WTC11 (cell line): Measurements from ENCODE around the gene SIGLEC5. TPM values are rescaled to one million over a fixed set of nuclear protein-coding genes. Genes with fewer than 3 reads are reported as not detected.

Source experiments
- ATAC-seq: fragments of 200-7000 bp; cut with Tn5 transposase; 2 replicates; pipeline ENCODE4 v1.10.0; 2021; ENCODE audit warnings: mild to moderate bottlenecking, moderate library complexity
- CTCF ChIA-PET: fragments of 300-600 bp; sonication (Branson Sonifier 250); formaldehyde crosslinking; loops from one replicate; lab custom pipeline; 2021; ENCODE audit warnings: antibody characterized with exemption; lab: Charles Lee
- POLR2A ChIA-PET: fragments of 350-600 bp; sonication (Branson Sonifier 250); formaldehyde crosslinking; loops from one replicate; lab custom pipeline; 2021; ENCODE audit warnings: antibody characterized with exemption; lab: Charles Lee
- DNase-seq: peaks from one replicate; pipeline ENCODE4 v3.0.0; 2021; ENCODE audit warnings: low spot score
- H3K27ac Mint-ChIP-seq: 2 replicates; pipeline ENCODE4 v1.8.0; 2021; ENCODE audit warnings: mixed read lengths
- H3K27me3 Mint-ChIP-seq: 2 replicates; pipeline ENCODE4 v1.8.0; 2021; ENCODE audit warnings: low read depth, mild to moderate bottlenecking, moderate library complexity, mixed read lengths
- H3K36me3 Mint-ChIP-seq: 2 replicates; pipeline ENCODE4 v1.8.0; 2021; ENCODE audit warnings: mixed read lengths
- H3K4me1 Mint-ChIP-seq: 2 replicates; pipeline ENCODE4 v1.8.0; 2022; ENCODE audit warnings: mixed read lengths
- H3K4me3 Mint-ChIP-seq: 2 replicates; pipeline ENCODE4 v1.8.0; 2021; ENCODE audit warnings: mild to moderate bottlenecking, moderate library complexity, mixed read lengths
- H3K9me3 Mint-ChIP-seq: 2 replicates; pipeline ENCODE4 v1.8.0; 2021; ENCODE audit warnings: mixed read lengths
- CBFB ChIP-seq: sonication (generic); formaldehyde crosslinking; IDR thresholded peaks from 2 replicates; pipeline ENCODE4 v1.8.1; 2022; ENCODE audit warnings: mild to moderate bottlenecking, low read depth, missing genetic modification reagents
- ESRRA ChIP-seq: sonication (generic); formaldehyde crosslinking; IDR thresholded peaks from 2 replicates; pipeline ENCODE4 v1.8.1; 2022; ENCODE audit warnings: mild to moderate bottlenecking, missing genetic modification reagents, borderline replicate concordance
- ETV6 ChIP-seq: sonication (generic); formaldehyde crosslinking; IDR thresholded peaks from 2 replicates; pipeline ENCODE4 v1.8.1; 2022; ENCODE audit warnings: mild to moderate bottlenecking, missing genetic modification reagents
- GABPB1 ChIP-seq: sonication (generic); formaldehyde crosslinking; IDR thresholded peaks from 2 replicates; pipeline ENCODE4 v1.8.1; 2023; ENCODE audit warnings: mild to moderate bottlenecking, missing genetic modification reagents
- JAZF1 ChIP-seq: fragments of 250-450 bp; sonication (Bioruptor Pico); IDR thresholded peaks from 2 replicates; pipeline ENCODE4 v1.9.0; 2021; ENCODE audit warnings: moderate library complexity, mild to moderate bottlenecking, inconsistent platforms
- KAT7 ChIP-seq: sonication (generic); formaldehyde crosslinking; IDR thresholded peaks from 2 replicates; pipeline ENCODE4 v1.8.1; 2023; ENCODE audit warnings: missing genetic modification reagents, mild to moderate bottlenecking, borderline replicate concordance
- MYBL2 ChIP-seq: sonication (generic); formaldehyde crosslinking; IDR thresholded peaks from 2 replicates; pipeline ENCODE4 v1.8.1; 2023; ENCODE audit warnings: mild to moderate bottlenecking, moderate library complexity, missing genetic modification reagents
- NFATC4 ChIP-seq: fragments of 250-450 bp; sonication (Bioruptor Pico); IDR thresholded peaks from 2 replicates; pipeline ENCODE4 v1.9.0; 2021; ENCODE audit warnings: mild to moderate bottlenecking
- NR1H2 ChIP-seq: sonication (generic); formaldehyde crosslinking; IDR thresholded peaks from 2 replicates; pipeline ENCODE4 v1.9.0; 2021; ENCODE audit warnings: mild to moderate bottlenecking, moderate library complexity, missing genetic modification reagents
- NR3C1 ChIP-seq: sonication (generic); formaldehyde crosslinking; conservative IDR thresholded peaks from 2 replicates; pipeline ENCODE4 v1.8.1; 2023; ENCODE audit warnings: low read depth, mild to moderate bottlenecking, missing genetic modification reagents
- SP1 ChIP-seq: sonication (generic); formaldehyde crosslinking; conservative IDR thresholded peaks from 2 replicates; pipeline ENCODE4 v1.8.1; 2022; ENCODE audit warnings: missing genetic modification reagents
- TCF7 ChIP-seq: sonication (generic); formaldehyde crosslinking; IDR thresholded peaks from 2 replicates; pipeline ENCODE4 v1.8.0; 2022; ENCODE audit warnings: mild to moderate bottlenecking, low read depth, missing genetic modification reagents, moderate library complexity
- TP53 ChIP-seq: sonication (generic); formaldehyde crosslinking; IDR thresholded peaks from 2 replicates; pipeline ENCODE4 v1.8.1; 2023; ENCODE audit warnings: mild to moderate bottlenecking, missing genetic modification reagents
- ZNF121 ChIP-seq: sonication (generic); formaldehyde crosslinking; IDR thresholded peaks from 2 replicates; pipeline ENCODE4 v1.8.0; 2023; ENCODE audit warnings: missing genetic modification reagents
- ZNF219 ChIP-seq: sonication (generic); formaldehyde crosslinking; IDR thresholded peaks from 2 replicates; pipeline ENCODE4 v1.8.0; 2023; ENCODE audit warnings: missing genetic modification reagents, mild to moderate bottlenecking, borderline replicate concordance
- ZNF232 ChIP-seq: sonication (generic); formaldehyde crosslinking; IDR thresholded peaks from 2 replicates; pipeline ENCODE4 v1.8.0; 2022; ENCODE audit warnings: mild to moderate bottlenecking, missing genetic modification reagents
- ZNF416 ChIP-seq: fragments of 250-450 bp; sonication (Bioruptor Pico); IDR thresholded peaks from 2 replicates; pipeline ENCODE4 v1.9.0; 2021; ENCODE audit warnings: mild to moderate bottlenecking, inconsistent platforms
- total RNA-seq: library from RNA; stranded (reverse); gene quantifications from 3 replicates; pipeline ENCODE4 v1.2.3, GENCODE V29; 2021
- TF ChIP-seq, protein P1 (sequence below): fragments of 250-450 bp; sonication (Bioruptor Pico); IDR thresholded peaks from 2 replicates; pipeline ENCODE4 v1.9.0; 2021; ENCODE audit warnings: mild to moderate bottlenecking, borderline replicate concordance
- TF ChIP-seq, protein P2 (sequence below): fragments of 250-450 bp; sonication (Bioruptor Pico); IDR thresholded peaks from 2 replicates; pipeline ENCODE4 v1.9.0; 2021; ENCODE audit warnings: mild to moderate bottlenecking
- TF ChIP-seq, protein P3 (sequence below): sonication (generic); formaldehyde crosslinking; IDR thresholded peaks from 2 replicates; pipeline ENCODE4 v1.8.1; 2022; ENCODE audit warnings: mild to moderate bottlenecking, moderate library complexity, missing genetic modification reagents
- TF ChIP-seq, protein P4 (sequence below): sonication (generic); formaldehyde crosslinking; IDR thresholded peaks from 2 replicates; pipeline ENCODE4 v1.8.0; 2023; ENCODE audit warnings: missing genetic modification reagents
- TF ChIP-seq, protein P5 (sequence below): fragments of 250-450 bp; sonication (Bioruptor Pico); IDR thresholded peaks from 2 replicates; pipeline ENCODE4 v1.9.0; 2021; ENCODE audit warnings: mild to moderate bottlenecking
- TF ChIP-seq, protein P6 (sequence below): sonication (generic); formaldehyde crosslinking; IDR thresholded peaks from 2 replicates; pipeline ENCODE4 v1.8.1; 2022; ENCODE audit warnings: low read depth, mild to moderate bottlenecking, moderate library complexity, missing genetic modification reagents, borderline replicate concordance
- TF ChIP-seq, protein P7 (sequence below): sonication (generic); formaldehyde crosslinking; IDR thresholded peaks from 2 replicates; pipeline ENCODE4 v1.8.0; 2022; ENCODE audit warnings: mild to moderate bottlenecking, missing genetic modification reagents

SIGLEC5 gene
- total RNA-seq, 1 experiment from 2014 or later, result 0.15 TPM

DNA sequence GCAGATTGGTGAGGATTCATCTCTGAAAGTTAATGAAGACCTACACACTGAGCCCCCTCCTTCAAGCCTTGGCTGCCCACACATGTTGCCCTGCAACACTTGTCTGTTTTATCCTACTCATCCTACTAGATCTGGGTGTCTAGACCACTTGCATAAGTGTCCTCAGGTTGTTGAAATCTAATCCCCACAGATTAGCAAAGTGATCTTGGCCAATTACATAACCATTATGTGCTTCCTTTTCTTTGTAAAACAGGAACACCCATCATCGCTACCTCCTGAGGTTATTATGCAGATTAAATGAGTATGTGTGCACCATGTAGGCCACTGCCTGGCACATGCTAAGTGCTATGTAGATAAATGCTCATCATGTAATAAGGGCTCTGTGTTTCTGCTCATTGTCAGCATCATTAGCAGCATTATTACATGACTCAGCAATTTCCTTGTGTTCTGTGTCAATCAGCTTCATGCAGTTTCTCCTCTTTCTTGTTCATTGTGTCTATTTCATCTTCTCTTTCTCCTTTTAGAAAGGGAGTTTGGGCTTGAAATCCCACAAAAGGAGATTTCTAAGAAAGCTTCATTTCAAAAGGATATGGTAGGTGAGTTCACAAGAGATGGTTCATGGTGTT is 44.0 kb downstream of the SIGLEC5 start:
- ChIA-PET CTCF (no interaction called here), POLR2A (no interaction called here)
- peaks cover 38% of the 10 kb centered on the region for H3K9me3 Mint-ChIP-seq
- TF ChIP-seq ESRRA (no peak), JAZF1 (CRISPR knock-in tag) (no peak), TP53 (CRISPR knock-in tag) (no peak), KAT7 (CRISPR knock-in tag) (no peak)
- TF ChIP-seq, protein P1, sequence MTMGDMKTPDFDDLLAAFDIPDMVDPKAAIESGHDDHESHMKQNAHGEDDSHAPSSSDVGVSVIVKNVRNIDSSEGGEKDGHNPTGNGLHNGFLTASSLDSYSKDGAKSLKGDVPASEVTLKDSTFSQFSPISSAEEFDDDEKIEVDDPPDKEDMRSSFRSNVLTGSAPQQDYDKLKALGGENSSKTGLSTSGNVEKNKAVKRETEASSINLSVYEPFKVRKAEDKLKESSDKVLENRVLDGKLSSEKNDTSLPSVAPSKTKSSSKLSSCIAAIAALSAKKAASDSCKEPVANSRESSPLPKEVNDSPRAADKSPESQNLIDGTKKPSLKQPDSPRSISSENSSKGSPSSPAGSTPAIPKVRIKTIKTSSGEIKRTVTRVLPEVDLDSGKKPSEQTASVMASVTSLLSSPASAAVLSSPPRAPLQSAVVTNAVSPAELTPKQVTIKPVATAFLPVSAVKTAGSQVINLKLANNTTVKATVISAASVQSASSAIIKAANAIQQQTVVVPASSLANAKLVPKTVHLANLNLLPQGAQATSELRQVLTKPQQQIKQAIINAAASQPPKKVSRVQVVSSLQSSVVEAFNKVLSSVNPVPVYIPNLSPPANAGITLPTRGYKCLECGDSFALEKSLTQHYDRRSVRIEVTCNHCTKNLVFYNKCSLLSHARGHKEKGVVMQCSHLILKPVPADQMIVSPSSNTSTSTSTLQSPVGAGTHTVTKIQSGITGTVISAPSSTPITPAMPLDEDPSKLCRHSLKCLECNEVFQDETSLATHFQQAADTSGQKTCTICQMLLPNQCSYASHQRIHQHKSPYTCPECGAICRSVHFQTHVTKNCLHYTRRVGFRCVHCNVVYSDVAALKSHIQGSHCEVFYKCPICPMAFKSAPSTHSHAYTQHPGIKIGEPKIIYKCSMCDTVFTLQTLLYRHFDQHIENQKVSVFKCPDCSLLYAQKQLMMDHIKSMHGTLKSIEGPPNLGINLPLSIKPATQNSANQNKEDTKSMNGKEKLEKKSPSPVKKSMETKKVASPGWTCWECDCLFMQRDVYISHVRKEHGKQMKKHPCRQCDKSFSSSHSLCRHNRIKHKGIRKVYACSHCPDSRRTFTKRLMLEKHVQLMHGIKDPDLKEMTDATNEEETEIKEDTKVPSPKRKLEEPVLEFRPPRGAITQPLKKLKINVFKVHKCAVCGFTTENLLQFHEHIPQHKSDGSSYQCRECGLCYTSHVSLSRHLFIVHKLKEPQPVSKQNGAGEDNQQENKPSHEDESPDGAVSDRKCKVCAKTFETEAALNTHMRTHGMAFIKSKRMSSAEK (CRISPR knock-in tag), result no peak
- H3K4me1 Mint-ChIP-seq, result no peaks in the 10 kb centered on the region
- peaks cover 4% of the 10 kb centered on the region; the same call in 1 of the 2 replicates for H3K27me3 Mint-ChIP-seq
- peaks cover 74% of the 10 kb centered on the region for H3K36me3 Mint-ChIP-seq
- no peak overlapping the region for H3K4me3 Mint-ChIP-seq
- DNase-seq (no peak), ATAC-seq (no peak)
- H3K27ac Mint-ChIP-seq, result no peak overlapping the region

DNA sequence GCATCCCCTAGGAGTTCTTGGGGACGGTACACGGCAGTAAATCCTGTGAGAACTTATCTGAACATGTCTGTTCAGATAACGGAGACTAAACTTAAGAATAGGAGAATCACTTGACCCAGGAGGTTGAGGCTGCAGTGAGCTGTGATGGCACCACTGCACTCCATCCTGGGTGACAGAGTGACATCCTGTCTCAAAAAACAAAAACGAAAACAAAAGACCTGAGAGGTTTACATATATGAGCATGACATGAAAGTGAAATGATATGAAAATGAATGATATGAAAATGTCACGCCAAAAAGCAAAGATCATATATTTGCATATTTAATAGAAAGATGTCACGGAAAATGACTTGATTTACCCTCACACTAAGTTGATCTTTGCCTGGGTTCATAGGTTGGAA is 53.4 kb downstream of the SIGLEC5 start:
- Mint-ChIP-seq H3K4me3 (no peak overlapping the region), H3K27me3 (no peaks in the 10 kb centered on the region), H3K9me3 (no peaks in the 10 kb centered on the region), H3K4me1 (peaks cover 3% of the 10 kb centered on the region; the same call in 1 of the 2 replicates), H3K27ac (no peak overlapping the region), H3K36me3 (peaks cover 20% of the 10 kb centered on the region)
- ChIA-PET POLR2A (no interaction called here), CTCF (no interaction called here)
- no peak for TF ChIP-seq ZNF416 (CRISPR knock-in tag)
- no peak for TF ChIP-seq ETV6 (CRISPR knock-in tag)
- TF ChIP-seq NR3C1, result no peak
- TF ChIP-seq, protein P2, sequence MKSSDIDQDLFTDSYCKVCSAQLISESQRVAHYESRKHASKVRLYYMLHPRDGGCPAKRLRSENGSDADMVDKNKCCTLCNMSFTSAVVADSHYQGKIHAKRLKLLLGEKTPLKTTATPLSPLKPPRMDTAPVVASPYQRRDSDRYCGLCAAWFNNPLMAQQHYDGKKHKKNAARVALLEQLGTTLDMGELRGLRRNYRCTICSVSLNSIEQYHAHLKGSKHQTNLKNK (CRISPR knock-in tag), result no peak
- TF ChIP-seq, protein P3, sequence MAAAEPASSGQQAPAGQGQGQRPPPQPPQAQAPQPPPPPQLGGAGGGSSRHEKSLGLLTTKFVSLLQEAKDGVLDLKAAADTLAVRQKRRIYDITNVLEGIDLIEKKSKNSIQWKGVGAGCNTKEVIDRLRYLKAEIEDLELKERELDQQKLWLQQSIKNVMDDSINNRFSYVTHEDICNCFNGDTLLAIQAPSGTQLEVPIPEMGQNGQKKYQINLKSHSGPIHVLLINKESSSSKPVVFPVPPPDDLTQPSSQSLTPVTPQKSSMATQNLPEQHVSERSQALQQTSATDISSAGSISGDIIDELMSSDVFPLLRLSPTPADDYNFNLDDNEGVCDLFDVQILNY (CRISPR knock-in tag), result no peak
- no peak for TF ChIP-seq GABPB1 (CRISPR knock-in tag)
- TF ChIP-seq, protein P4, sequence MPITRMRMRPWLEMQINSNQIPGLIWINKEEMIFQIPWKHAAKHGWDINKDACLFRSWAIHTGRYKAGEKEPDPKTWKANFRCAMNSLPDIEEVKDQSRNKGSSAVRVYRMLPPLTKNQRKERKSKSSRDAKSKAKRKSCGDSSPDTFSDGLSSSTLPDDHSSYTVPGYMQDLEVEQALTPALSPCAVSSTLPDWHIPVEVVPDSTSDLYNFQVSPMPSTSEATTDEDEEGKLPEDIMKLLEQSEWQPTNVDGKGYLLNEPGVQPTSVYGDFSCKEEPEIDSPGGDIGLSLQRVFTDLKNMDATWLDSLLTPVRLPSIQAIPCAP (CRISPR knock-in tag), result no peak
- TF ChIP-seq ZNF232, result no peak
- TF ChIP-seq TCF7 (CRISPR knock-in tag), result no peak
- no peak for TF ChIP-seq ZNF121 (CRISPR knock-in tag)
- TF ChIP-seq CBFB (CRISPR knock-in tag), result no peak
- ATAC-seq, result no peak
- DNase-seq, result no peak

DNA sequence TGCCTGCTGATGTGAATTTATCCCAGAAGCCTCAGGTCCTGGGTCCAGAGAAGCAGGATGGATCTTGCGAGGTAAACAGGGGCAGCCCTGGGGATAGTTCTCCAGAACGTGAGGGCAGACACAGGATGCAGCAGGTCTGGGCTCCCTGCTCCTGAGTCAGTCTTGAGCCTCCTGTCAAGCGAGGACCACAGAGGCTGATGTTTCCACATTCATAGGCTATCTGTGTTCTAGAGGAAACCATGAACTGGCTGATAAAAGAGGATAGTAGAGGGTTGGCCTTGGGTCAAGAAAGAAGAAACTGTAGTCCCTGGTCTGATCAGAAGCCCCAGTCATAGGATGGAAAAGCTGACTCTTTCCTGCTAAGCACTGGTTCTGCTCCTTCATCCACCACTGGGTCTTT is 56.9 kb downstream of the SIGLEC5 start:
- no peak overlapping the region for H3K27ac Mint-ChIP-seq
- no peak overlapping the region for H3K4me3 Mint-ChIP-seq
- peaks cover 11% of the 10 kb centered on the region for H3K36me3 Mint-ChIP-seq
- H3K4me1 Mint-ChIP-seq, result peaks cover 7% of the 10 kb centered on the region
- no peak for DNase-seq
- H3K27me3 Mint-ChIP-seq, result peaks cover 16% of the 10 kb centered on the region
- ChIA-PET CTCF (no interaction called here), POLR2A (no interaction called here)
- no peaks in the 10 kb centered on the region for H3K9me3 Mint-ChIP-seq
- no peak for ATAC-seq
- TF ChIP-seq, protein P5, sequence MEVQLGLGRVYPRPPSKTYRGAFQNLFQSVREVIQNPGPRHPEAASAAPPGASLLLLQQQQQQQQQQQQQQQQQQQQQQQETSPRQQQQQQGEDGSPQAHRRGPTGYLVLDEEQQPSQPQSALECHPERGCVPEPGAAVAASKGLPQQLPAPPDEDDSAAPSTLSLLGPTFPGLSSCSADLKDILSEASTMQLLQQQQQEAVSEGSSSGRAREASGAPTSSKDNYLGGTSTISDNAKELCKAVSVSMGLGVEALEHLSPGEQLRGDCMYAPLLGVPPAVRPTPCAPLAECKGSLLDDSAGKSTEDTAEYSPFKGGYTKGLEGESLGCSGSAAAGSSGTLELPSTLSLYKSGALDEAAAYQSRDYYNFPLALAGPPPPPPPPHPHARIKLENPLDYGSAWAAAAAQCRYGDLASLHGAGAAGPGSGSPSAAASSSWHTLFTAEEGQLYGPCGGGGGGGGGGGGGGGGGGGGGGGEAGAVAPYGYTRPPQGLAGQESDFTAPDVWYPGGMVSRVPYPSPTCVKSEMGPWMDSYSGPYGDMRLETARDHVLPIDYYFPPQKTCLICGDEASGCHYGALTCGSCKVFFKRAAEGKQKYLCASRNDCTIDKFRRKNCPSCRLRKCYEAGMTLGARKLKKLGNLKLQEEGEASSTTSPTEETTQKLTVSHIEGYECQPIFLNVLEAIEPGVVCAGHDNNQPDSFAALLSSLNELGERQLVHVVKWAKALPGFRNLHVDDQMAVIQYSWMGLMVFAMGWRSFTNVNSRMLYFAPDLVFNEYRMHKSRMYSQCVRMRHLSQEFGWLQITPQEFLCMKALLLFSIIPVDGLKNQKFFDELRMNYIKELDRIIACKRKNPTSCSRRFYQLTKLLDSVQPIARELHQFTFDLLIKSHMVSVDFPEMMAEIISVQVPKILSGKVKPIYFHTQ (CRISPR knock-in tag), result no peak
- no peak for TF ChIP-seq SP1 (CRISPR knock-in tag)
- TF ChIP-seq NR1H2 (CRISPR knock-in tag), result no peak
- TF ChIP-seq, protein P6, sequence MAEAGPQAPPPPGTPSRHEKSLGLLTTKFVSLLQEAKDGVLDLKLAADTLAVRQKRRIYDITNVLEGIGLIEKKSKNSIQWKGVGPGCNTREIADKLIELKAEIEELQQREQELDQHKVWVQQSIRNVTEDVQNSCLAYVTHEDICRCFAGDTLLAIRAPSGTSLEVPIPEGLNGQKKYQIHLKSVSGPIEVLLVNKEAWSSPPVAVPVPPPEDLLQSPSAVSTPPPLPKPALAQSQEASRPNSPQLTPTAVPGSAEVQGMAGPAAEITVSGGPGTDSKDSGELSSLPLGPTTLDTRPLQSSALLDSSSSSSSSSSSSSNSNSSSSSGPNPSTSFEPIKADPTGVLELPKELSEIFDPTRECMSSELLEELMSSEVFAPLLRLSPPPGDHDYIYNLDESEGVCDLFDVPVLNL (CRISPR knock-in tag), result no peak
- no peak for TF ChIP-seq NFATC4 (CRISPR knock-in tag)
- TF ChIP-seq, protein P7, sequence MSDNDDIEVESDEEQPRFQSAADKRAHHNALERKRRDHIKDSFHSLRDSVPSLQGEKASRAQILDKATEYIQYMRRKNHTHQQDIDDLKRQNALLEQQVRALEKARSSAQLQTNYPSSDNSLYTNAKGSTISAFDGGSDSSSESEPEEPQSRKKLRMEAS, result no peak
- no peak for TF ChIP-seq MYBL2 (CRISPR knock-in tag)
- TF ChIP-seq ZNF219 (CRISPR knock-in tag), result no peak
